HT-29 (cell line): ENCODE results near the gene MRPL19. TPM values are rescaled to one million over a fixed set of nuclear protein-coding genes. Genes with fewer than 3 reads are reported as not detected.
A peak's percentile ranks its signal among the peaks of the same experiment; 100 is the strongest.

ENCODE experiments used
- DNase-seq: peaks from one replicate; pipeline ENCODE4 v3.0.0-alpha.2; 2015; ENCODE audit warnings: low spot score
- total RNA-seq: library from RNA; depleted of rRNA; stranded (reverse); fragments of >200 nt; shearing (Covaris generic); gene quantifications from 2 replicates; pipeline ENCODE4 v1.2.3, GENCODE V29; 2014; rRNA removed

Gene MRPL19
- 41.7 and 65.3 TPM in 2 replicates for total RNA-seq

DNA sequence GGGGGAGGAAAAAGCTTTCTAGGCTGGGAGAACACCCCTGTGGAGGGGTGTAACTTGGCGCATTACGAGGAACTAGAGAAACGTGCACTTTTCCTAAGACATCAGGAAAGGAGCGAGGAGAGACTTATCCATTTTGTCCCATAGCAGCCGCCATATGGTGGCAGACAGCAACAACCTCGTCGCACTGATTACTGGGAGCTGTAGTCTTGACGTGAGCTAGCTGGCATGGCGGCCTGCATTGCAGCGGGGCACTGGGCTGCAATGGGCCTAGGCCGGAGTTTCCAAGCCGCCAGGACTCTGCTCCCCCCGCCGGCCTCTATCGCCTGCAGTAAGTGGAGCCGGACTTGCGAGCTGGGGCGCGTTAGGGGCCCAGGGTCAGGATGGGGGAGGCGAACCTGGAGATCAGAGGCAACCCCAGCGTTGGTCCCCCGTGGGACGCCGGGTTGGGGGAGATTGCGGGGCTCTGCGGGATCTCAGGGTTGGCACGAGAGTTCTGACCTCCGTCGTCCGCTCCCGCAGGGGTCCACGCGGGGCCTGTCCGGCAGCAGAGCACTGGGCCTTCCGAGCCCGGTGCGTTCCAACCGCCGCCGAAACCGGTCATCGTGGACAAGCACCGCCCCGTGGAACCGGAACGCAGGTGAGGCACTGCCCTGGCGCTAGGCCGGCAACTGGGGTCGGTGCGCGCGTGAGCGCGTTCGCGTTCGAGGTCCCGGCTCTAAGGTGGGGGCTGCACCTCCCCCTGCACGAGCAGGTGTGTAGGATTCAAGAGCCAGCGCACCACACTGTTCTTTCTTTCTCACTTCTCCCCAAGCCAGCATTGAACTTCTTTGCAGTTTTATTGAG is at the start of gene MRPL19:
Gene MRPL19, plus strand, starts transcription at position 201 of the 843 bp plus-strand sequence. Its CDS starts 25 bp downstream, at position 226.
- DNase-seq: peak; percentile 84

GRCh38 chr2:75596784-75597183 is 49.8 kb upstream of the MRPL19 start:
- no peak for DNase-seq

DNA sequence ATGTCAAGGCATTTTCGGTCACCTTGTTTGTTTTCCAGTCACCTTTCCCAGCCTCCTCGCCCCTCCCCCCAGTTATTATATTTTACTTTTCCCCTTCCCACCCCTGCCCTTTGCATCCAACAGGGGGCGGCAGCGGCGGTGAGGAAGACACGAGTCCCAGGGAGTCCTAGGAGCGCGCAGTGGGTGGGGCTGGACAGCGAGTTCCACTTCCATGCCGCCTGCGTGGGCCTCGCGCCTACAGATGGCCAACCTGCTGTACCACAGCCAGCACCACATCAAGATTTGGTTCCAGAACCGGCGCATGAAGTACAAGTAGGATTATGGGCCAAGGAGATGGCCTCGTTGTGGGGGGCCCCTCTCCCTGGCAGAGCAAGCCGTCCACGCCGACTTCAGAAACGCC is 48.6 kb upstream of the MRPL19 start:
- no peak for DNase-seq

- DNase-seq: no peak
These were observed 47.9 kb upstream of the MRPL19 start for GRCh38 chr2:75598589-75599155.

DNA sequence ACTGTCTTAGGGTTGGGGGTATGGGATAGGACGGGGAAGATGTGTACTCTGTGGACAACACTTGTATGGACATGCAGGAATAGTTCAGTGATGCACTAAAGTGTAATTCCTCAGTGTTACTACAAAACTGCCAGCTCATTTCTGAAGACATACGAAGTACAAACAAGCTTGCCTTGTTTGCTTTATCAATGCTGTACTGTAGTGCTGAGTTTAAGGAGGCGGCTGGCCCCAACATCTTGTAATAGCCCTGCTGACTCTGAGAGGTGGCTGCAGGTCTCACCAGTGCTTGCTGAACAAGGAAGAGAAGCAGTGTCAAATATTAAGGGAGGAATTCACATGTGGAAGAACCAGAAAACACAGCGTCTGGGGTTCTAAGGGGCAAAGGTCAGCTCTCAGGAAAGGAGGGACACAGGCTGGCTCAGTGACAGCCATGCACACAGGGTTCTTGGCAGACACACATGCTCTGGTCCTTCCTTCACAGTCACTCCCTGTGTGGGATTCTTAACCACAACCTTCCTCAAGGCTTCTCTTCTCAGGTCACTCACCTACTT is 46.0 kb upstream of the MRPL19 start:
- no peak for DNase-seq

DNA sequence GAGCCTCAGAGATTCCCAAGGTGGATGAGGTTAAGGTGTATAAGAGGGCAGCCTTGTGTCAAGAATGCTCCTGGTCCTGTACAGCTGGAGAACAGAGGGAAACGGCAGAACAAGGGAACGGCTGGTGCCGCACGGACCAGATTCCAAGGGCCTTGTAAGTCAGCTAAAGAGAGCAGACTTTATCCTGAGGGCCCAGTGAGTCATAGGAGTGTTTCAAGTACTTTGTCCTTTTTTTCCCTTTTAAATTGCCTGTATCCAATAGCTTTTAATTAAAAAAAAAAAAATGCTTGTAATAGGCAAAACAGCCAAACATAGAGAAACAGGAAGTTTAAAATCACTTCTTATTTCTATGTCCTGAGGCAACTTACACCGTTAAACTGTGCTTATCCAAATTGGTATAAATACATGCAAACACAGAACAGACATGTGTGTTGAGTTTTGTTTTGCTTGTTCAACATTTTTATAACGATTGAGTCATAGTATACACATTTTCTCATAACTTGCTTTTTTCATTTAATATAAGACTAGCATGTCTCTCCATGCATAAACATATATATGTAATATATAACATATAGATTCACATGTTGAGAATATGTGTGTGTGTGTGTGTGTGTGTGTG is 43.8 kb upstream of the MRPL19 start:
- no peak for DNase-seq

DNA sequence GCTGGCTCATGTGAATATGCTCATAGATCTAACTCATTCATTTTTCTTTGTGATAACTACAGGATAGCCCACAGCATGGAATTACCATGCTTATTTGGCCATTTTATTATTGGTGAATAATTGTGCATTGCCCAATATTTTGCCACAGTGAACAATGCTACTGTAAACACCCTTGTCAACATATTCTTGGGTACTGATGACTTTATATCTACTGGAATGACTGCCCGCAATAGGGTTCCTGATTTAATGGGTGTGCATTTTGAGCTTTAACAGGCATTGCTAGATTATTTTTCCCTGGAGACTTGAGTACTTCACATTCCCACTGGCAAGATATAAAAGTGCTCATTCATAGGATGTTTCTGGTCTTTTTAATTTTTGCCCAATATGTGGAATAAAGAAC is 43.1 kb upstream of the MRPL19 start:
- DNase-seq: no peak

DNA sequence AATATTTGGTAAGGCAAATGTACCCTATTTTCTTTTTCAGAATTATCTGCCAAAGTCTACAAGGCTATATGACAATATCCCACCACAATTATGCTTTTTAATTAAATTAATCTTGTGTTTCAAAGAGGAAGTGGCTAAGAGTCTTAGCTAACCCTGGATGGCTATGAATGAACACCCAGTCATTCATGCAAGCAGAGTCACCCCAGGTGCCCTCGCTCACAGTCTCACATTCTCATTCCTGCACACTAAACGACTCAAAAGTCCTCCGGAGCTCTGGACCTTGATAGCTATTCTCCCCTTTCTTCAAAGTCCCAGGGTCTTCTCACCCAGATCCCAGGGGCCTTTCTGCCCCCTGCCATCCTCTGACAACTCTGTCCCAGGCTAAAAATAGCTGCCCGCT is 42.1 kb upstream of the MRPL19 start:
- DNase-seq: no peak

- DNase-seq: peak; percentile 35
These were observed 40.6 kb upstream of the MRPL19 start for GRCh38 chr2:75605770-75606529.

DNA sequence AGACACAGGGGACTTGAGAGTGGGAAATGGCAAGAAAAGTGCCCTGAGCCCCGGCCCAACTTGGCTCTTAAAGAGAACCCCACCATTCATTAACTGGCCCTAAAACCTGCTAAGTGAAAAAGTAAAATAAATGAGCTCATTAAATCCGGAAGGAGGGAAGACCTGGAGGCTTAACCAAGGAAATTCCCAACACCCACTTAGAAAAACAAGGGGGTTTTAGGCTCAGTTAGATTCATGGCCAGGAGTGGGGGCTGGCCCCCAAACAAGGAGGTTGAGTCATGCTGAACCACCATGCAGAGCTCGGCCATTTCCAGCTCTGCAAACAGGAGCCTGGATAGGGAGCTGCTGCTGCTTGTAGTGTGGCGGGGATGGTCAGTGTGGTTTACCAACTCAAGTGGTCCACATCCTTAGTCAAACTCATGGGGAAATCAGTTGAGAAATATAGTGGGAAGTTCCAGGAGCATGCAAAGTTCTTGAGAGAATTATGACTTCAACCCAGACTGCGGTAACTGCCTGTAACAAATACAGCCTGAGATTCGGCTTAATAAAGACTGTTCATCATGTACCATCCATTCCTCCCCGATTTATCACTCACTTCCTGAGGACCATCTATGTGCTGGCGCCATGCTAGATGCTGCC is 39.7 kb upstream of the MRPL19 start:
- no peak for DNase-seq

DNA sequence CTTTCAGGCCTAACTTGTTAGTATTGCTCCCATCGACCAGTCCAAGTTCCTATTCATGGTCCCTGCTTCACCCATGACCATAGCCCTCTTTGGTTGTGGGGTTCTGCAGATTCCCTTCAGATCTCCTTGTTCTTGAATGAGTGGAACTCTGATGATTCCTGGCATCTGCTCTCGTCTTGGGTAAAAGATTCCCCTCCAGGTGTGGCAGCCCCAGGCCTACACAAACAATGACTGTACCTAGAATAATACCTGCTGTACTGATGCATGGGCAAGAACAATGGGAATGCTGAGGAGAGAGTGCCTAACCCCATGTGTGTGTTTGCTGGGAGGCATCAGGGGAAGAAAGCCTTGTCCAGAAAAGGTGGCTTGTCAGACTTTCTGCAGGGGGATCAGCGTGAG is 39.2 kb upstream of the MRPL19 start:
- no peak for DNase-seq

DNA sequence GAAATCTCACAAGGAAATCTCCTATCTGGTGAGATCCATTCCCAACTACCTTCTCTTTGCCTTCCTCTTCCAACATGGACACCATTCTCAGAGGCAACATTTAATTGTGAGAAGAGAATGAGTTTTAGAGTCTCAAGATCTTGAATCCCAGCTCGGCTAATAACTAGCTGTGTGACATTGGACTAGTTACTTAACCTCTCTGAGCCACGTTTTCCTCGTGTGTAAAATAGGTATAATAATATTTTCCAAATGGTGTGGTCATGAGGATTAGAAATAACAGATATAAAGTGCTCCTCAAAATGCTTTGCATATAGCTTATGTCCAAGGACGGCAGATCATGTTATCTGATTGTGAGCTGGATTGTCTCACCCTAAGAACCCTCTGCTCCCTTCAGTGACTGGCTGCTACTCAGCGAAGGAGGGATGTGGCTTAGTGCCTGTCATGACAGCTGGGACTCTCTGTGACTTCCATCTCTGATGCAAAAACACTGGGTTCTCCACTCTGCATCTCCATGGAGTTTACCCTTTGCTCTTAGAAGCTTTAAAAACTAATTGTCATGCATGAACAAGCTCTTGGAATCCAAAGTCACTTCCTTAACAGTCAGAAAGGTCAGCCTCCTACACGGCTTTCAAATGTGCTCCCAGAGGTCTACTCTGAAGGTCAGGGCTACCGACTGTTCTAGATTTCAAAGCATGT is 38.4 kb upstream of the MRPL19 start:
- DNase-seq: no peak

DNA sequence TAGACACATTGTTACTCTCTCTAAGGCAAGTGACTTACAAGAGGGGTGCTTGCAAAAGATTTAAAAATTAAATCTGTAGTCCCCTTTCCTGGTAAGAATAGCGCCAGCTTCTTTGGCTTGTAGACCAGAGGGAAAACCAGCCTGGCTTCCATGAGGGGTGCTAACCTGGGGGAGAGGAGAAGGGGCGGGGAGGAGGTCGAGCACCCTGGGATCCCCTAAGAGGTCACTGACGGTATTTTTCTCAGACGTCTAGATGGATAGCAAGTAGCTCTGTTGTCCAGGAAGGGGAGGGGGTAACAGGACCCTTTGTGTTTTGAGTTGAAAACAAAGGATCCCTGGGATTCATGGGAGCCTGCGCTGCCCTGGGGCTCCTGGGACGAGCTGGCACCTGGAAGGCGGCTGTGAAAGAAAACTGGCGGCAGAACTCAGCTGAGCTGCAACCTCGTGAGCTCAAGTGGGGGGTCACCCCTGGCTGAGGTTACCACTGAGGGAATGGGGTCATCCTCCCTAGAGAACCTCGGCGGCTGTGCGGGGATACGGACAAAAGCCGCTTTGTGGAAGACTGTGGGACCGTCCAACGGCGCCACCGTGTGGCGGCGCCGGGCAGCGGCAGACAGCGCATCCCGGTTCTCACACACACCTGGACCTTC is 37.8 kb upstream of the MRPL19 start:
- DNase-seq: peak; percentile 71

GRCh38 chr2:75609334-75609689 is 37.3 kb upstream of the MRPL19 start:
- no peak for DNase-seq

- no peak for DNase-seq
These were observed 36.6 kb upstream of the MRPL19 start for GRCh38 chr2:75609937-75610508.

GRCh38 chr2:75610671-75611070 is 35.9 kb upstream of the MRPL19 start:
- DNase-seq: no peak

GRCh38 chr2:75612108-75612861 is 34.3 kb upstream of the MRPL19 start:
- no peak for DNase-seq

- DNase-seq: no peak
These were observed 33.7 kb upstream of the MRPL19 start for GRCh38 chr2:75612862-75613243.

- no peak for DNase-seq
These were observed 32.4 kb upstream of the MRPL19 start for GRCh38 chr2:75614162-75614651.
